ES-I3 (cell line): ENCODE data around the gene NFIB.

Experiments used
- H3K36me3 ChIP-seq: 2 replicates; pipeline ENCODE4 v1.6.1; 2013; ENCODE audit warnings: mild to moderate bottlenecking, low read length, control low read depth, moderate library complexity; ENCODE audit not compliant: insufficient read depth
- H3K4me1 ChIP-seq: 2 replicates; pipeline ENCODE4 v1.6.1; 2013; ENCODE audit warnings: mild to moderate bottlenecking, control low read depth, low read length; ENCODE audit not compliant: insufficient read depth
- H3K9ac ChIP-seq: 2 replicates; pipeline ENCODE4 v1.6.1; 2013; ENCODE audit warnings: low read depth, mild to moderate bottlenecking, low read length, moderate library complexity
- H3K9me3 ChIP-seq: 2 replicates; pipeline ENCODE4 v1.6.1; 2013; ENCODE audit warnings: mild to moderate bottlenecking, low read length, moderate library complexity; ENCODE audit not compliant: control insufficient read depth, insufficient read depth

The NFIB gene

DNA sequence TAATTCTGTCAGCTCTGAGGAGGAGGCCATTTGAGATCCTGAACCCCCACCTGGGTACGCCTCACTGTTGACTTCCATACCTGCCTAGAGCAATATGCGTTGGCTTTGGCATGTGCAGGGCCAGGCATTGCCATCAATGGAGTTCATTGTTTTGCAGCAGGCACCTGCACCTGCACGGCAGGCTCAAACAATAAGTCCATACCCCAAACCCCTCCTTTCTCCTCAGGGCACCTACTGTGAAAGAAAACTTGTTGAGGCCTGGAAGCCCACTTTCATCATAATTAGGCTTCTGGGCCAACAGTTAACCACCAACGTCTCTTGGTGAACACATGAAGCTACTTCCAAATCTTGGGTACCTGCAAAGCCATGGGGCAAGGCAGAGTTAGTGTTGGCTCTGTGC lies 238.7 kb downstream of the NFIB start:
- no peaks in the 10 kb centered on the region for H3K9me3 ChIP-seq
- no peak overlapping the region for H3K9ac ChIP-seq
- peaks cover 9% of the 10 kb centered on the region for H3K4me1 ChIP-seq
- H3K36me3 ChIP-seq = no peaks in the 10 kb centered on the region

DNA sequence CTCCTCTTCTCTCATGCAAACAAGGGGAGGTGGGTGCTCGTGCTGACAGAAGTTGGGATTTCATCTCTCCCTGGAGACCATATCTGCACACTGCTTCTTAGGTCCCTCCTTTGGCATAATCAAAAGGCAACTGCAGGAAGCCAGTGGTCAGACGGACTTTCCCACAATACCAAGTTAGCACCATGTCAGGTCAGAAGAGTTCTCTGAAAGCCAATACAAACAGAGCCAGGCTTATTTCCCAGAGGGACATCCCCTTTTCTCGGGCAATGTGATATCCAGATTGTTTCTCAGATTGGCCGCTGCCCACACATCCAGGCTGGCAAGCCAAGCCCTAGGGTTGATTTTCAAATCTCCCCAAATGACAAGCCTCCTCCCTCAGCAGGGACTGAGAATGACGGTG lies 241.1 kb downstream of the NFIB start:
- Histone ChIP-seq H3K4me1 (no peaks in the 10 kb centered on the region), H3K36me3 (no peaks in the 10 kb centered on the region), H3K9me3 (no peaks in the 10 kb centered on the region), H3K9ac (no peak overlapping the region)

DNA sequence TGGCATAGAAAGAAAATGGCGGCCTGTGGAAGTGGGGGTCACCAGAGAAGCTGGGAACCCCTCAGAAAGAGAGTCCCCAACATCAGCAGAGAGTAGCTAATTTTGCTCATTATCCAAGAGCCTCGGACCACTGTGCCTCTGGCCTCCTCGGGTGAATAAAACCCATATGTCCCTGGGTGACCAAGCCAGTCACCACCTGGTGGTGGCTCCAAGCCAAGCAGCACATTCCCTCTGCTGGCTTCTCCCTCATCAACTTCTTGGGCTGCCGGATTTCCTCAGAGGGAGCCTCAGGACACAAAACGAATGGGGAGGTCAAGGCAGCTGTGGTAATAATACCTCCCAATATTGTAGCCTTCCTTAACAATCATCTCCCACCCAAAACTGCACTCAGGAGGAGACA lies 242.5 kb downstream of the NFIB start:
- no peaks in the 10 kb centered on the region for H3K36me3 ChIP-seq
- no peaks in the 10 kb centered on the region for H3K9me3 ChIP-seq
- no peaks in the 10 kb centered on the region for H3K4me1 ChIP-seq
- H3K9ac ChIP-seq = no peak overlapping the region

DNA sequence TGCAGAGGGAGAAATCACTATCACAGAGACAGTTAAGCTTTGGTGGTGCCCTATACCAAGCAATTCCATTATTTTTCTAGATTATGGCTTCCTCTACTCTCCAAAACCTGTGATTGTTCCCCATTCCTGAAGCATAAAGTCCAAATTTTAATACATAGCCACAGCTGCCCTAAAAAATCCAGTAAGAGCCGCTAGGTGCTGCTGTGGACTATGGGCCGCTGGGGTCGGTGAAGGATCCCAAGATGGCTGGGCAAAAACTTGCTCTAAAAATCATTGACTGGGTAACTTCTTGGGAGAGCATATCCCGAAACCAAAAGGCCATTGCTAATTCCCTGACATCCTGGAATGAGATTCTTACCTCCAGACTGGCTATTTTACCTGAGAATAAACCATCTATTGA lies 245.3 kb downstream of the NFIB start:
- Histone ChIP-seq H3K9ac (no peak overlapping the region), H3K9me3 (no peaks in the 10 kb centered on the region), H3K36me3 (no peaks in the 10 kb centered on the region), H3K4me1 (no peaks in the 10 kb centered on the region)

DNA sequence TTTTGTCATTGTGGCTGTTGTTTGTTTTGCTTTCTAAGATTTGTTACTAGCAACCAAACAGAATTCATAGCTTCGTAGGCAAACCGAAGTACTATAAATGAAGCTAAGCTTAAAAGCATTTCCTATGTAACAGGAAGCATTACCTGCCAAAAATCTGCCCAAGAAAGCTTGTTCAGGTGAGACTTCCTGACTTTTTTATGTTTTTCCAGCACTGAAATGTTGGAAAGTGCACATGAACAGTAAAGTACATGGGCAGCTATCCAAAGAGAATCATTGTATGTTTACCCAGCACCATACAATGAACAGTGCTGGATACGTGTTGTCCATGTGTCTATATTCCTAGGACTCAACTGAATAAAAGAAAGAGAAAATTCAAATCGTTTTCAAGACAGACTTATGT lies 247.1 kb downstream of the NFIB start:
- H3K36me3 ChIP-seq = no peaks in the 10 kb centered on the region
- no peaks in the 10 kb centered on the region for H3K4me1 ChIP-seq
- no peaks in the 10 kb centered on the region for H3K9me3 ChIP-seq
- H3K9ac ChIP-seq = no peak overlapping the region

DNA sequence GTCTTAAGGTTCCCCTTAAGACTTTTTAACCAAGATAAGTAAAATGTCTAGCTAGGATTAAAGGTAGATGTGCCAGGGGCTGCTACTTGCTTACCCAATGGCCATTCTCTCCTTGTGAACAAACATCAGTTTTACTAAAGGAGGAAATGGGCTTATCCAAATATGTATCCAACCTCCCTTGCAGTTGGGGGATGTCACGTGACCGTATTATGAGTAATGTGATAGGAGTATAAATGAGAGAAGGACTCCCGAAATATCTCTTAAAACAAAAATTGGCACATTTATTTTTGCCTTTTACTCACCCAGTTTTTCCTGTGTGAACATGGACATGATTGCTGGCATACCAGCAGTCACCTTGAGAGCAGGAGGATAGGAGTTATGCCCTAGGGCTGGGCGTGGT lies 247.9 kb downstream of the NFIB start:
- no peaks in the 10 kb centered on the region for H3K9me3 ChIP-seq
- no peaks in the 10 kb centered on the region for H3K36me3 ChIP-seq
- no peaks in the 10 kb centered on the region for H3K4me1 ChIP-seq
- H3K9ac ChIP-seq = no peak overlapping the region

DNA sequence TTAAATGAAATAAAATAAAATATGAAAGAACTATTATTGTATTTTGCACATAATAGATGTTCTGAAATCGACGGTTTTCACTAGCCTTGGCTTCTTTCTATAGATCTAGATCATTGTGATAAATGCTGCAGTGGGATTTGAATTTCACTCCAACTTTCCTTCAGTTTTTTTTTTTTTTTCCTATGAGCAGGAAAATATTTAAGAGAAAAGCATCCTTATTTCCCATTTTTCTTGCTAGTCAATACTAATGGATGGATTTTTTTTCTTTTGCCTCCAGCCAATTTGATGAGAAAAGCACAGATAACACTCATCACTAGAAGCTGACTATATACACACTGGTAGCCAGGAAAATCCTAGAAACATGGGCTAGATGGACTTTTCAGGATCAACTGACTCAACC lies 249.0 kb downstream of the NFIB start:
- Histone ChIP-seq H3K4me1 (no peaks in the 10 kb centered on the region), H3K9me3 (no peaks in the 10 kb centered on the region), H3K9ac (no peak overlapping the region), H3K36me3 (no peaks in the 10 kb centered on the region)

DNA sequence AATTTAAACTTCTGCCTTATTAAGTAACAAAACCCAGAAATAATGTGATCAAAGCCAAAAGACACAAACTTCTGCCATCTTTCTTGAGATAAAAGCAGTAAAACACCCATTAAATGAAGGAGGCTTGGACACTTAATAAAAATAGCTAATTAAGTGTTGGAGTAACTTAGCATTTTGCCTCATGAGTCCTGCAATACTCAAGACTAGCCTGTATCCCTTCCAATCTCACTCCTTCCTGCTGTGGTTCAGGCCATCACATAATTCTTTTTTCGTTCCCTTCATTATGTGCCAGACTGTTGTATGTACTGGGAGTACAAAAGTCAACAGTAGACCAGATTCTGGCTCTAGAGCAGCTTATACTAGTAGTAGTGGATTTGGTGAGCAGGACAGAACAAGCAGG lies 250.2 kb downstream of the NFIB start:
- no peak overlapping the region for H3K9ac ChIP-seq
- H3K36me3 ChIP-seq = no peaks in the 10 kb centered on the region
- H3K4me1 ChIP-seq = no peaks in the 10 kb centered on the region

DNA sequence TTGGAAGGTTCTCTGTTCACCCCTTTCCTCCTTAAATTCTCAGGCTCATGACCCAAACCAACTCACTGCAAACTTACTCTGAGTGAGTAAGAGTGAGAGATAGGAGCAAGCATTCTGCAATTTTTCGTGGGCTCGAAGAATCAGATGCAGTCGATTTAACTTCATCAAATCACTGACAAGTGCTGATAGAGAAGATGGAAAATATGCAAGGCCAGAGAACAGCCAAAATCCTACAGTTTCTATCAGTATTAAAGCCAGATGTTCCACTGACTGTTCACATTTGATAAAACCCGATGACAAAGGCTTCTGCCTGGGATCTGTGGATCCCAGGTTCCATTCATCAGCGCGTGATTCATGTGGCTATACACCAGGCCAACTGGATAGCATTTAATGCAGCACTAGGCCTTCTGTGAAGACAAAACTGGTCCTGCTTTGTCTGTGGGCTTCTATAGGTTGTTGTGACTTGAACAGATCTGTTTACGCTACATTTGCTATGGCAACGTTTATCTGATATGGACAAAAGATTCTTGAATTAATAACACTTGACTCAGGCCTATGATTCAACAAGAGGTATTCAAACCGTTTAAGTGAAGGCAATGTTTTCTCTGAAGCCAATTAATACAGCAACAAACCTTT lies 251.2 kb downstream of the NFIB start:
- Histone ChIP-seq H3K9ac (no peak overlapping the region), H3K4me1 (no peaks in the 10 kb centered on the region), H3K36me3 (no peaks in the 10 kb centered on the region), H3K9me3 (no peaks in the 10 kb centered on the region)

More for the DNA sequence above, 250.2 kb downstream of the NFIB start:
- H3K9me3 ChIP-seq = no peaks in the 10 kb centered on the region

DNA sequence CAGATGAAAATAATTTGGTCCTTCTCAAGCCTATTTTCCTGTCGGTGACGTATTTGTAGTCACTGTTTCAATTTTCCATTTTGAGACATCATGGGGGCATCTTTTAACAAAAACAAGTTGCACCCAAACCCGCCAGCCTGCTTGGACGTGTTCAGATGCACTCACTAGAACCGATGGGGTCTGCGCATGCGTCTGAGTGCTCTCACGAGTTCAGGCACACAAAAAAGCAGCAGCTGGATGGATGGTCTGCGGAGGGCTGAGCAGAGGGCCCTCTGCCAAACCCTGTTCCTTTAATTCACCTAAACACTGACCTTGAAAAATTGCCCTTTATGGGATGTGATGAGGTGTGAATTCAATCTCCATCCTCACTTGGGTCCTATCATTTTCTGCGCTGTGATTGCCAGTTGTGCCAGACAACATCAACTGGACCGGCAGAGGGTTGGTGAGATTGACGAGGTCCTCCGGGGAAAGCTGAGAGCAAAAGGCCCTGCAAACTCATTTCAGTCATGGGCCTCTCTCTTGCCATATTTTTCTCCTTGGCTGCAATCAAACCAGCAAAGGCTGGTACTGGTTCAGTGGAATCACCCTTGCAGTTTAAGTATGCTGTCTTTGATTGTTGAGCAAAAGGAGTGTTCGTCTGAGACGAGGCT lies 251.9 kb downstream of the NFIB start:
- Histone ChIP-seq H3K36me3 (no peaks in the 10 kb centered on the region), H3K9ac (no peak overlapping the region), H3K9me3 (no peaks in the 10 kb centered on the region), H3K4me1 (no peaks in the 10 kb centered on the region)

DNA sequence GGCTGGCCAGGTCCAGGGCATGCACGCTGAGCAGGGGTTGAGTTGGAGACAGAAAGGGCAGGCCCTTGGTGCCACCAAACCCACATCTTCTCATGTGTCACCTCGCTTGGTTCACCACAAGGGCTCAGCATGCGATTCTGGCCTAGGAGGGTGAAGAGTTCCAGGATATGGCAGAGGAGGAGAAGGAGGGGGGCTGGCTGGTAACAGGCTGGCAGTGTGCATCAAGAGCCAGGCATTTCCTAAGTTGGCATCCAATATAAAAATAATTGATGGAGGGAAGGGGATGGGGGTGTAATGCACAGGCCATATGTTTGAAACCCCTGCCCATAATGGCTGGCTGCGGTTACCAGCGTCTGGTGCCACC lies 255.6 kb downstream of the NFIB start:
- H3K4me1 ChIP-seq = 0 out of 2 replicates have a peak, but pooled peaks cover 6% of the 10 kb centered on the region
- H3K36me3 ChIP-seq = no peaks in the 10 kb centered on the region
- no peaks in the 10 kb centered on the region for H3K9me3 ChIP-seq
- H3K9ac ChIP-seq = no peak overlapping the region

DNA sequence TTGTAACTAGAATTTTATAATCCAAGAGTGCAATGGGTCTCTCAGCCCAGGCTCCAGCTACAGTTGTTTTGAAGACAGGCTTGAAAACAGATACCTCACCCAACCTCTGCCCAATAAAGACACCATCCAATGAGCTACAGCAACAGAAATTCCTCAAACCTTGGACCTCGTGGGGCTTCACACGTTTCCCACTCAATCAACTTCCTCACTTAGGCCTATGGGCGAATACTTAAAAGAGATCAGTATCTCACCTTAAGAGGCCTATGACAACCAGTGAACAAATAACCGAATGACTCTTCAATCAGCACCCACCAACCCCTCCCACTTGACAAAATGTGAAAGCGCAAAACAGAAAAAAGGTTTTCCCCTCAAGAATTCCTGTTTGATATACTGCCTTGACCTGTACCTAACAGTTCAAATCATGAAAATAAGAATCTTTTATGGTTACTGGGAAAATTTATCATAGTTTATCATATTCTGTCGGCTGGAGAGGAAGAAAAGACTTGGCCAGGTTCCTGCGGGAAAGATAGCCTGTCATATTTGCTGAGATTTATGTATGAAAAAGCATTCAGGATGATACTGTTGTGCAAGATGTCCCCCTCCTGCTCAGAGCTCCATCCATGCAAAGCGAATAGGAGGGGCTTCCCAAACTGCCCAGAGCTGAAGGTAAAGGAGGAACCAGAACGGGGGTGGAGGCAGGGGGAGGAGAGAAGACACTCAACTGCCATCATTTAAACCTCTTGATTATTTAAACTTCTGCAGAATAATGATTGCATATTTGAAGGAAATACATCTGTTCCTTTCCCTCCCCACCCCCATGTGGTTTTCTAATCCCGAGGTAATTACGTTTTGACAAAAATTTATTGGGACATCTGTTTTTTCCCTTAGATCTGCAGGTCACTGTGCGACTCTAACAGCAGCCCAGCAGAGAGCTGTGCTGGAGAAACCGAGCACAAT lies 256.3 kb downstream of the NFIB start:
- Histone ChIP-seq H3K9me3 (no peaks in the 10 kb centered on the region), H3K4me1 (0 out of 2 replicates have a peak, but pooled peaks cover 6% of the 10 kb centered on the region), H3K9ac (no peak overlapping the region), H3K36me3 (no peaks in the 10 kb centered on the region)

DNA sequence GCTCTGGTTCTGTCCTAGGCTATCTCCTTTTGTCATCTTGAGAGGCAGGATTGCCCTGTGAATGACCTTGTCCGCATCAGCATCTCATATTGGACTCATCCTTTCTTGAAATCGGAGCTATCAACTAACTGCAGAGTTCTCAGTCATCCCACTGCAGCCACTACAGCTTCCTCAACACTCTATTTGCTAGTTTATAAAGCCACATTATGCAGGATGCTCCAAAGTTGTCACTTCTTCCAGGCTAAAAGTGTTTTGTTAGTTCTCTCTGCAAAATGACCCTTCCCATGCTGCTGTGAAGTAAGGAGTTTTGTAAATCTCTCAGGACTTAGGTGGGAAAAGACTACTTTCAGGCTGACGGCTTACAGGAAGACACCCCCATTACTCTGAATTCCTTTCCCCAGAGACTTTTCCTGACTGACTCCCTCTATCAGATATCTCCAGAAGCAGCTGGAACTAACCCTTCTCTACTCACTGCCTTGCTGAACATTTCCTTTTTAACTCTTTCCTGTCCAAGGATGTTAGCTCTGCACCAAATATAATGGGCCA lies 257.6 kb downstream of the NFIB start:
- Histone ChIP-seq H3K9ac (no peak overlapping the region), H3K9me3 (no peaks in the 10 kb centered on the region), H3K36me3 (no peaks in the 10 kb centered on the region), H3K4me1 (0 out of 2 replicates have a peak, but pooled peaks cover 6% of the 10 kb centered on the region)

DNA sequence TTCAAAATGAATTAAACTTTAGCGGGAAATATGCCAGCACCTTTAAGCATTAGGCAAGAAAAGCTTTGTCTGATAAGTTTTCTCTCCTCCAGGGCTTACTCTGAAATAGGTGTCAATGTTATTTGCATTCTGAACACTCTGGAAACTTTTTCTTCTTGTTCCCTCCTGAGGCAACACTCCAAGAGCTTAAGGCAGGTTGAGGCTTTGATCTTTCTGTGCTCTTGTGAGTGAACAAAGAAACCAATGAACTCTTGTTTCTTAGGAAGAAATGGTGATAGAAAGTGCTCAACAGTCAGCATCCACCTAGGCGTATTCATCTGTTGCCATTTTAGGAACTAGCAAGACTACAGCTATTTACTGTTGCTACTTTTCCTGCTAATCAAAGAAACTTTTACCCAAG lies 259.8 kb downstream of the NFIB start:
- Histone ChIP-seq H3K36me3 (no peaks in the 10 kb centered on the region), H3K4me1 (0 out of 2 replicates have a peak, but pooled peaks cover 6% of the 10 kb centered on the region), H3K9ac (no peak overlapping the region), H3K9me3 (no peaks in the 10 kb centered on the region)
